NB4 (cell line): Measurements from ENCODE around the gene FGF13.

Experiments used
- DNase-seq: peaks from one replicate; pipeline ENCODE4 v3.0.0; 2010; ENCODE audit warnings: low read depth
- H3K4me3 ChIP-seq: one replicate; pipeline ENCODE4 v1.5.1; 2011; ENCODE audit warnings: mild to moderate bottlenecking, low read depth, low read length, moderate library complexity
- MYC ChIP-seq: IDR thresholded peaks from 2 replicates; pipeline ENCODE4 v1.6.1; 2011; ENCODE audit warnings: low read depth, low read length
- POLR2A ChIP-seq: IDR thresholded peaks from 2 replicates; pipeline ENCODE4 v1.6.1; 2011; ENCODE audit warnings: mild to moderate bottlenecking; ENCODE audit not compliant: insufficient read length; ENCODE audit errors: extremely low read depth
- TF ChIP-seq, protein P1 (sequence below): IDR thresholded peaks from one replicate; pipeline ENCODE4 v1.5.1; 2012; ENCODE audit warnings: low read depth, low read length
- TF ChIP-seq, protein P2 (sequence below): IDR thresholded peaks from 2 replicates; pipeline ENCODE4 v1.6.1; 2011; ENCODE audit warnings: low read depth, low read length

Gene FGF13

DNA sequence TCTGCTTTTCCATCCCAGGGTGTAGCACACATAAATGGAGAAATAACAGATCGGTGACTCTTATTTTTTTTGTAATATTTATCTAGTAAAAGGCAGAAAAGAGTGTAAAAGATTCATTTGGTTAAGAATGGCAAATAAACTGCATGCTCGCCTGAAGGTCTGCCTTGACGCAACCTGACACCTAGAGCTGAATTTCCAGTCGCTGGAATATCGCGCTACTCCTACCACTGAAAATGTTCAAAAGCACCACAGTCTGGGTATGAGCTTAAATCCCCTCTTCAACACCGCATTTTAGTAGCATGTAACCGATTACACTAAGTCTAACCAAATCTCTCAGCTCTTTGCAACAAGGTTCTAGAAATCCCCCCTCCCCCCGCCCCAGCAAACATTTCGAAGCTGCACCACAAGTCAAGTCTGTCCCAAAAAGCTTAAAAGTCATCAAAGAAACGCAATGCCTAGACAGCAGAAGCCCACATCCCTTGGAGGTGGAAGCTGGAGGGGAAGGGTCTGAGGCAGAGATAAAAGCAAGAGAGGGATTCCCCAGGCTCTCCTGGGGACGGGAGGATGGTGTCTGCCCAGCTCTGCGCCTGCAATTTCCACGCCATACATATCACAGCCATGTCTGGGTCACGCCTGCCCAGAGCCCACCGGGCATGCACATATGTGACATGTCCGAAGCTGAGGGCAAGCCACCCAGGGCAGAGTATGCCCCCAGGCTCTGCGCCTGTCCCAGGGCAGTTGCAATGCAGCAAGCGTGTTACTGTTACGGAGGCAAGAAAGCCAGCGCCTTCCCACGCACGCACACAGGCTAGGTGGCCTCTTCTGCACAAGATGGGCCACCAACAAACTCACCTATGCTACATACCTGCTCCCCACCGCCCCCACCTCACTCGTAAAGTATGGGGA, 1.4 kb downstream of the FGF13 start:
- no peak overlapping the region for H3K4me3 ChIP-seq
- DNase-seq: no peak
- no peak for TF ChIP-seq MYC
- TF ChIP-seq, protein P1, sequence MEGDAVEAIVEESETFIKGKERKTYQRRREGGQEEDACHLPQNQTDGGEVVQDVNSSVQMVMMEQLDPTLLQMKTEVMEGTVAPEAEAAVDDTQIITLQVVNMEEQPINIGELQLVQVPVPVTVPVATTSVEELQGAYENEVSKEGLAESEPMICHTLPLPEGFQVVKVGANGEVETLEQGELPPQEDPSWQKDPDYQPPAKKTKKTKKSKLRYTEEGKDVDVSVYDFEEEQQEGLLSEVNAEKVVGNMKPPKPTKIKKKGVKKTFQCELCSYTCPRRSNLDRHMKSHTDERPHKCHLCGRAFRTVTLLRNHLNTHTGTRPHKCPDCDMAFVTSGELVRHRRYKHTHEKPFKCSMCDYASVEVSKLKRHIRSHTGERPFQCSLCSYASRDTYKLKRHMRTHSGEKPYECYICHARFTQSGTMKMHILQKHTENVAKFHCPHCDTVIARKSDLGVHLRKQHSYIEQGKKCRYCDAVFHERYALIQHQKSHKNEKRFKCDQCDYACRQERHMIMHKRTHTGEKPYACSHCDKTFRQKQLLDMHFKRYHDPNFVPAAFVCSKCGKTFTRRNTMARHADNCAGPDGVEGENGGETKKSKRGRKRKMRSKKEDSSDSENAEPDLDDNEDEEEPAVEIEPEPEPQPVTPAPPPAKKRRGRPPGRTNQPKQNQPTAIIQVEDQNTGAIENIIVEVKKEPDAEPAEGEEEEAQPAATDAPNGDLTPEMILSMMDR: no peak
- TF ChIP-seq, protein P2, sequence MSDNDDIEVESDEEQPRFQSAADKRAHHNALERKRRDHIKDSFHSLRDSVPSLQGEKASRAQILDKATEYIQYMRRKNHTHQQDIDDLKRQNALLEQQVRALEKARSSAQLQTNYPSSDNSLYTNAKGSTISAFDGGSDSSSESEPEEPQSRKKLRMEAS: no peak
- TF ChIP-seq POLR2A: no peak

DNA sequence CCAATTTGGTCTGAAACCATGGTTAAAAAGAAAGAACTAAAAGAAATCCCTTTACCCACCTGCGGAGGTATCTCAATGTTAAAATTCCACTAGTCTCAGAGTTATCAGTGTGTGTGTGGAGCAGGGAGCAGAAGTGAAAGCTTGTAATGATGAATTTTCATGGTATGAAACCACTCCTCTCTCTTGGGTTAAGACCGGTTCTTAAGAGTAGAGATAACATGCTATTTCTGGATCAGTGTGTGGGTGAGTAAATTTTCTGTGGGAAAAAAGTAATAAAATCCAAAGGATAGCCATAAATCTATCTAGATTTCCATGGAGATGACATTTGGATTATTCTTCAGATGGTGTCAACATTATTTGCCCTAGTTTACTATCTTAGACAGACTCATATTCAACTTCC, 3.2 kb downstream of the FGF13 start:
- no peak for DNase-seq
- no peak for TF ChIP-seq MYC
- TF ChIP-seq, protein P1: no peak
- TF ChIP-seq, protein P2: no peak
- TF ChIP-seq POLR2A: no peak
- H3K4me3 ChIP-seq: no peak overlapping the region

GRCh38 chrX:138704596-138704995, 6.9 kb downstream of the FGF13 start:
- TF ChIP-seq MYC (no peak), POLR2A (no peak)
- TF ChIP-seq, protein P2: no peak
- TF ChIP-seq, protein P1: no peak
- no peak overlapping the region for H3K4me3 ChIP-seq
- no peak for DNase-seq

- TF ChIP-seq, protein P2: no peak
- TF ChIP-seq, protein P1: no peak
- no peak for TF ChIP-seq MYC
- no peak for TF ChIP-seq POLR2A
- DNase-seq: no peak
- H3K4me3 ChIP-seq: no peak overlapping the region
Observed at GRCh38 chrX:138704101-138704500, 7.4 kb downstream of the FGF13 start.

DNA sequence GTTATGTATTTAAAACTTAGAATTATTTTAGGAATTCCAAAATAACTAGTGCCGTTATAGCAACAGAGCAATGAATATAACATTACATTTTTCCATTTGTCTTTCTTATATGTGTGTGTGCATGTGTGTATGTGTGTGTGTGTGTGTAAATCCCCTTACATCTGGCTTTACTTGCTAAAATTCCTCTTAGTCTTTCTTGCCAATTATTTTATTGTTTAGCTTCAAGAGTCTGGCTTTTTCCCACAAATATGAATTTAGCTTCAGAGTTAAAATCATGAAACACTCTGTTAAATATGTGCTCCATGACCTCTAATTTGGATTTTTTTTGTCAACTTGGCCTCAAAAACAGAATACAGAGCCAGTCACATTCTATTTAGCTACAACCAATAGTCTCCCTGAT, 18.9 kb downstream of the FGF13 start:
- no peak overlapping the region for H3K4me3 ChIP-seq
- no peak for TF ChIP-seq MYC
- no peak for TF ChIP-seq POLR2A
- TF ChIP-seq, protein P1: no peak
- TF ChIP-seq, protein P2: no peak
- DNase-seq: no peak
